ENCODE data around the gene MYO1H.

DNA sequence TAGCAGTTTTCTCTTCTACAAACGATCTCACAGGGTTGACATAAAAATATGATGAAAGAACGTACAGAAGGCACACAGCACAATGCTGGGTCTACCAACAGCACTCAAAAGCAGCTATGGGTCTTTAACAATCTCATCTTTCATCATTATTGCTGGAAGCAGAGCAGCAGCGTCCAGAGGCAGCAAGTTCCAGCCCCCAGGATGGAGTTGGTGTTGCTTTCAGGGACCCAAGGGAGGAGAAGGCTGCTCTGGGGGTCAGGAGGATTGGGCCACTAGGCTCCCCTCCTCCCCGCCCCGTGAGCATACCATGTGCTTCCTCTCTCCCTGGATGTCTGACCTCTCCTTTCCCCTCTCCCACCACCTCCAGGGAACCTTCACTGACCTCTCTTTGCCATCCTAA is 116.1 kb downstream of the MYO1H start:
- TF ChIP-seq, protein P1, sequence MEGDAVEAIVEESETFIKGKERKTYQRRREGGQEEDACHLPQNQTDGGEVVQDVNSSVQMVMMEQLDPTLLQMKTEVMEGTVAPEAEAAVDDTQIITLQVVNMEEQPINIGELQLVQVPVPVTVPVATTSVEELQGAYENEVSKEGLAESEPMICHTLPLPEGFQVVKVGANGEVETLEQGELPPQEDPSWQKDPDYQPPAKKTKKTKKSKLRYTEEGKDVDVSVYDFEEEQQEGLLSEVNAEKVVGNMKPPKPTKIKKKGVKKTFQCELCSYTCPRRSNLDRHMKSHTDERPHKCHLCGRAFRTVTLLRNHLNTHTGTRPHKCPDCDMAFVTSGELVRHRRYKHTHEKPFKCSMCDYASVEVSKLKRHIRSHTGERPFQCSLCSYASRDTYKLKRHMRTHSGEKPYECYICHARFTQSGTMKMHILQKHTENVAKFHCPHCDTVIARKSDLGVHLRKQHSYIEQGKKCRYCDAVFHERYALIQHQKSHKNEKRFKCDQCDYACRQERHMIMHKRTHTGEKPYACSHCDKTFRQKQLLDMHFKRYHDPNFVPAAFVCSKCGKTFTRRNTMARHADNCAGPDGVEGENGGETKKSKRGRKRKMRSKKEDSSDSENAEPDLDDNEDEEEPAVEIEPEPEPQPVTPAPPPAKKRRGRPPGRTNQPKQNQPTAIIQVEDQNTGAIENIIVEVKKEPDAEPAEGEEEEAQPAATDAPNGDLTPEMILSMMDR (IDR thresholded peaks at IDR 0.05) = no peak
- no peak for TF ChIP-seq ZFX (IDR thresholded peaks at IDR 0.05; ENCODE audit: borderline replicate concordance)
